Measurements from ENCODE around the gene COMMD4.
"Not testable (repeated sequence)": the region's sequence is repeated elsewhere in the genome, so short reads cannot be mapped to it uniquely, and the experiment has no call there.

COMMD4 gene

DNA sequence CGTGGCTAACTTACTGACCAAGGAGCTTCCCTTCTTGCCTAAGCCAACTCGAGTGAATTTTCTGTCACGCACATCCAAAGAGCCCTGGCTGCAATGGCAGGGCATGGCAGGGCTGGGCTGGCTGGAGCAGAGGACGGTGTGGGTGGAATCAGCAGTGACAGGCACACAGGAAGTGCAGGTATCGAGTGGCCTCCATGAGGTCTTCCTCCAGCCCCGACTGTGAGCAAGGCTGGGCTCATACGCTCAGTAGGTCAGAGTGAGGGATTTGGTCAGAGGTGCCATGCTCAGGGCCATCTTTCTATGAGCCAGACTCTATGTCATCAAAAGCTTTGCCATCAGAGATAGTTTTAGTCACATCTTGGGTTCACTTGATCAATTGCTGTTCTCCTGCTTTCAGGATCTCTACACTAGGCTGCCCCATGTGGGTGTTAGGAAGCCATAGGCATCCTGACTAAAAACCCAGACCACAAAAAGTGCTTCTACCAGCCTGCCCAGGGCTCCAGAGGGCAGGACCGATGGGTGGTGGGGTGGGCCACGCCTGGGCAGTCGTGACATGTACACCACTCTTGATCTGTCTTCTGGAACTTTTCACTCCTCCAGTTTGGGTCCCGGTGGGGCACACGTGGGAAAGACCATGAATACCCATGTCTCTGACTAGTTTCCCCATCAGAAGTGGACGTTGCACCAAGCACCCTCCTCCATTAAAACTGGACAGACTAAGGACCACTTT is 22.6 kb upstream of the COMMD4 start:
- Histone ChIP-seq H3K27me3 (ENCODE audit: insufficient read depth, low read depth) (no peaks in the 10 kb centered on the region), H3K4me3 (IDR thresholded peaks at IDR 0.05; ENCODE audit: insufficient read depth, low read depth, low read length) (no peak overlapping the region), H3K27ac (no peak overlapping the region), H3K4me2 (no peak overlapping the region), H3K36me3 (ENCODE audit: insufficient read depth) (no peaks in the 10 kb centered on the region), H3K79me2 (ENCODE audit: insufficient read depth, low read depth) (no peaks in the 10 kb centered on the region), H3K4me1 (ENCODE audit: low read depth, poor library complexity, severe bottlenecking) (no peaks in the 10 kb centered on the region), H3K9ac (no peak overlapping the region), H2AFZ (ENCODE audit: low read depth) (no peak overlapping the region), H4K20me1 (ENCODE audit: insufficient read depth) (no peaks in the 10 kb centered on the region)
- TF ChIP-seq, protein P1, sequence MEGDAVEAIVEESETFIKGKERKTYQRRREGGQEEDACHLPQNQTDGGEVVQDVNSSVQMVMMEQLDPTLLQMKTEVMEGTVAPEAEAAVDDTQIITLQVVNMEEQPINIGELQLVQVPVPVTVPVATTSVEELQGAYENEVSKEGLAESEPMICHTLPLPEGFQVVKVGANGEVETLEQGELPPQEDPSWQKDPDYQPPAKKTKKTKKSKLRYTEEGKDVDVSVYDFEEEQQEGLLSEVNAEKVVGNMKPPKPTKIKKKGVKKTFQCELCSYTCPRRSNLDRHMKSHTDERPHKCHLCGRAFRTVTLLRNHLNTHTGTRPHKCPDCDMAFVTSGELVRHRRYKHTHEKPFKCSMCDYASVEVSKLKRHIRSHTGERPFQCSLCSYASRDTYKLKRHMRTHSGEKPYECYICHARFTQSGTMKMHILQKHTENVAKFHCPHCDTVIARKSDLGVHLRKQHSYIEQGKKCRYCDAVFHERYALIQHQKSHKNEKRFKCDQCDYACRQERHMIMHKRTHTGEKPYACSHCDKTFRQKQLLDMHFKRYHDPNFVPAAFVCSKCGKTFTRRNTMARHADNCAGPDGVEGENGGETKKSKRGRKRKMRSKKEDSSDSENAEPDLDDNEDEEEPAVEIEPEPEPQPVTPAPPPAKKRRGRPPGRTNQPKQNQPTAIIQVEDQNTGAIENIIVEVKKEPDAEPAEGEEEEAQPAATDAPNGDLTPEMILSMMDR (conservative IDR thresholded peaks at IDR 0.05; ENCODE audit: low read depth, low read length): no peak

DNA sequence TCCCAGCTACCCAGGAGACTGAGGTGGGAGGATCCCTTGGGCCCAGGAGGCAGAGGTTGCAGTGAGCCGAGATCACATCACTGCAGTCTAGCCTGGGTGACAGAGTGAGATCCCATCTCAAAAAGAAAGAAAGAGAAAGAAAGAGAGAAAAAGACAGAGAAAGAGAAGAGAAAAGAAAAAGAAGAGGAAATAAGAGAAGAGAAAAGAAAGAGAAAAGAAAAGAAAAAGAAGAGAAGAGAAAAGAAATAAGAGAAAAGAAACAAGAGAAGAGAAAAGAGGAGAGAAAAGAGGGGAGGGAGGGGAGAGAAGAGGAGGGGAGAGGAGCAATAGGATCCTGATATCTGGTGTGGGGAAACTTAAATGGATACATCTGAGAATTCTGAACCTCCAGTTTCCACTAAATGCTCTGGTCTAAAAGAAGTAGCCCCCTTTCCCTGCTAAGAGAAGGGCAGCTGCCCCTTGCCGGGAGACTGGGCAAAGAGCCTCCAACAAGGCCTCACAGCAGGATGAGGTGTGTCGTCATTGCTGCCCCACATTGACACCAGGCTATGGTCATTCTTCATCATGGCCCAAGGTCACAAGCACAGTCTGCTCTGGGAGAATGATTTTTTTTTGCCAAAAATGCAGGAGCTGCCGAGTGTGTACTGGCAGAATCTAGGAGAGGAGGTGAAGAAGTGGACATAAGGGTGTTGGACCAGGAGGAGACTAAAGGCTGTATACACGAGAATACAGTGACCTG is 21.1 kb upstream of the COMMD4 start:
- Histone ChIP-seq H3K27ac (no peak overlapping the region), H2AFZ (ENCODE audit: low read depth) (no peak overlapping the region), H3K4me2 (no peak overlapping the region), H3K36me3 (ENCODE audit: insufficient read depth) (no peaks in the 10 kb centered on the region), H3K4me3 (IDR thresholded peaks at IDR 0.05; ENCODE audit: insufficient read depth, low read depth, low read length) (no peak overlapping the region), H3K79me2 (ENCODE audit: insufficient read depth, low read depth) (no peaks in the 10 kb centered on the region), H3K9ac (no peak overlapping the region), H4K20me1 (ENCODE audit: insufficient read depth) (no peaks in the 10 kb centered on the region), H3K27me3 (ENCODE audit: insufficient read depth, low read depth) (no peaks in the 10 kb centered on the region), H3K4me1 (ENCODE audit: low read depth, poor library complexity, severe bottlenecking) (no peaks in the 10 kb centered on the region)
- TF ChIP-seq, protein P1 (conservative IDR thresholded peaks at IDR 0.05; ENCODE audit: low read depth, low read length): no peak

DNA sequence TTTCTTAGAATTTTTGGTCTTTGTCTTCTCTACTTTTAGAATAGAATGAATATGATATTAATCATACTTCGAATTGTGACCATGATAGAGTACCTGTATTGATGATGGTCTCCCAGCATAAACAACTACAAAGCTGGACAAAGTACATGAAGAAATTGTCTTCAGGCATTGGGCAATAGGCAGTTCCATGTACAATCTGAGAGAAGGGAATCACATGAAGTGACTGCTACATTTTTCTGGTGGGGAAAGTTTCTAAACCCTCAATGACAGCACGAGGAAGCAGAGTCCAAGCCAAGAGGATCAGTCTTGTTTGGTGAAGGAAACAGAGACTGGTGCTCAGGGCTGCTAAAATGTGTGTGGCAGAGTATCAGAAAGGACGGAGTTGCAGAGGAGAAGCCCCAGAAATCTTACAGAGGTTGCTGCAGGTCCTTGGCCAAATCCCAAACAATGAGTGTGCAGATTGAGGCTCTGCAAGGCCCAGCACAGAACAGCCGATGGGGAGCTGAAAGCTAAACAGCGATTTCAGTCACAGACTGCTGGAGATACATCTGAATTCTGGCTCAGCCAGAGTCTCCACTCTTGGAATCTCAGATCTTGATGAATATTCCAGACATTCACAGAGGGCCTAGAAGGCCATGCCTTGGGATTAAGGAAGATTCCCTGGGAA is 16.5 kb upstream of the COMMD4 start:
- H3K4me1 ChIP-seq (ENCODE audit: low read depth, poor library complexity, severe bottlenecking); H2AFZ ChIP-seq (ENCODE audit: low read depth); H3K4me2 ChIP-seq; H3K36me3 ChIP-seq (ENCODE audit: insufficient read depth); H3K4me3 ChIP-seq (IDR thresholded peaks at IDR 0.05; ENCODE audit: insufficient read depth, low read depth, low read length); H4K20me1 ChIP-seq (ENCODE audit: insufficient read depth); H3K9ac ChIP-seq; H3K27ac ChIP-seq; H3K27me3 ChIP-seq (ENCODE audit: insufficient read depth, low read depth); H3K79me2 ChIP-seq (ENCODE audit: insufficient read depth, low read depth): not testable (repeated sequence)

DNA sequence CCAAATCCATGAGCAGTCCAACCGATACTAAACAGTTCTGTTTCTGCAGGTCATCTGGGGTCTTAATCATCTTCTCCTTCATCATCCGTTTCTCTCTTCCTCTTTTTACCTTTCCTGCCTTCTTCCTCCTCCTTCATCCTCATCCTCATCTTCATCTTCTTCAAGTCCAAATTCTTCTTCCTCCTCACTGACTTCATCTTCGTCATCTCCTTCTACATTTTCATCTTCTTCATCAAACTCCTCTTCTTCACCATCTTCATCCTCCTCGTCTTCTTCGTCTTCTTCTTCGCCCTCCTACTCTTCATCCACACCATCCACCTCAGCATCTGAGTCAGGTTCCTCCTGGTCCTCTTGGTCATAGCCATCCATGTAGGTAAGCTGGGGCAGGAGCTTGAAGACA is 14.2 kb upstream of the COMMD4 start:
- Histone ChIP-seq H3K4me2 (no peak overlapping the region), H3K4me3 (IDR thresholded peaks at IDR 0.05; ENCODE audit: insufficient read depth, low read depth, low read length) (no peak overlapping the region), H3K27ac (no peak overlapping the region), H3K79me2 (ENCODE audit: insufficient read depth, low read depth) (no peaks in the 10 kb centered on the region), H4K20me1 (ENCODE audit: insufficient read depth) (no peaks in the 10 kb centered on the region), H3K27me3 (ENCODE audit: insufficient read depth, low read depth) (no peaks in the 10 kb centered on the region), H3K36me3 (ENCODE audit: insufficient read depth) (no peaks in the 10 kb centered on the region), H2AFZ (ENCODE audit: low read depth) (no peak overlapping the region), H3K4me1 (ENCODE audit: low read depth, poor library complexity, severe bottlenecking) (no peaks in the 10 kb centered on the region), H3K9ac (no peak overlapping the region)
- TF ChIP-seq, protein P1 (conservative IDR thresholded peaks at IDR 0.05; ENCODE audit: low read depth, low read length): no peak

All from KMS-11 (cell line).